ENCODE results near the gene SNCA.

The SNCA gene

GRCh38 chr4:89700766-89701423 is 136.1 kb downstream of the SNCA start:
- Histone ChIP-seq H3K4me3 (ENCODE audit: low read length) (no peak overlapping the region), H3K9me3 (replicated peaks; ENCODE audit: low read length) (no peaks in the 10 kb centered on the region), H3K9ac (ENCODE audit: low read depth, low read length) (no peak overlapping the region), H3K36me3 (ENCODE audit: insufficient read depth, low read length) (no peaks in the 10 kb centered on the region), H3K4me1 (ENCODE audit: control insufficient read depth, insufficient read depth, low read length) (no peaks in the 10 kb centered on the region), H3K27me3 (ENCODE audit: control insufficient read depth, insufficient read depth, low read length) (no peaks in the 10 kb centered on the region), H3K4me2 (ENCODE audit: low read length) (no peak overlapping the region)

- Histone ChIP-seq H3K27me3 (ENCODE audit: control insufficient read depth, insufficient read depth, low read length) (no peaks in the 10 kb centered on the region), H3K4me2 (ENCODE audit: low read length) (no peak overlapping the region), H3K9ac (ENCODE audit: low read depth, low read length) (no peak overlapping the region), H3K4me3 (ENCODE audit: low read length) (no peak overlapping the region), H3K4me1 (ENCODE audit: control insufficient read depth, insufficient read depth, low read length) (no peaks in the 10 kb centered on the region), H3K36me3 (ENCODE audit: insufficient read depth, low read length) (no peaks in the 10 kb centered on the region), H3K9me3 (replicated peaks; ENCODE audit: low read length) (no peaks in the 10 kb centered on the region)
Observed at GRCh38 chr4:89685690-89686089, 151.3 kb downstream of the SNCA start.

- Histone ChIP-seq H3K27me3 (ENCODE audit: control insufficient read depth, insufficient read depth, low read length) (no peaks in the 10 kb centered on the region), H3K4me3 (ENCODE audit: low read length) (no peak overlapping the region), H3K9me3 (replicated peaks; ENCODE audit: low read length) (no peaks in the 10 kb centered on the region), H3K9ac (ENCODE audit: low read depth, low read length) (no peak overlapping the region), H3K4me1 (ENCODE audit: control insufficient read depth, insufficient read depth, low read length) (no peaks in the 10 kb centered on the region), H3K36me3 (ENCODE audit: insufficient read depth, low read length) (no peaks in the 10 kb centered on the region), H3K4me2 (ENCODE audit: low read length) (no peak overlapping the region)
Observed at GRCh38 chr4:89685277-89685676, 151.7 kb downstream of the SNCA start.

- H3K4me1 ChIP-seq (ENCODE audit: control insufficient read depth, insufficient read depth, low read length), result no peaks in the 10 kb centered on the region
- H3K9me3 ChIP-seq (replicated peaks; ENCODE audit: low read length), result no peaks in the 10 kb centered on the region
- no peak overlapping the region for H3K9ac ChIP-seq (ENCODE audit: low read depth, low read length)
- H3K4me3 ChIP-seq (ENCODE audit: low read length), result no peak overlapping the region
- no peaks in the 10 kb centered on the region for H3K36me3 ChIP-seq (ENCODE audit: insufficient read depth, low read length)
- no peaks in the 10 kb centered on the region for H3K27me3 ChIP-seq (ENCODE audit: control insufficient read depth, insufficient read depth, low read length)
- H3K4me2 ChIP-seq (ENCODE audit: low read length), result no peak overlapping the region
Observed at GRCh38 chr4:89684536-89684935, 152.4 kb downstream of the SNCA start.

GRCh38 chr4:89682808-89683207 is 154.2 kb downstream of the SNCA start:
- no peak overlapping the region for H3K4me3 ChIP-seq (ENCODE audit: low read length)
- H3K36me3 ChIP-seq (ENCODE audit: insufficient read depth, low read length), result no peaks in the 10 kb centered on the region
- no peaks in the 10 kb centered on the region for H3K27me3 ChIP-seq (ENCODE audit: control insufficient read depth, insufficient read depth, low read length)
- no peaks in the 10 kb centered on the region for H3K9me3 ChIP-seq (replicated peaks; ENCODE audit: low read length)
- no peak overlapping the region for H3K9ac ChIP-seq (ENCODE audit: low read depth, low read length)
- H3K4me2 ChIP-seq (ENCODE audit: low read length), result no peak overlapping the region
- no peaks in the 10 kb centered on the region for H3K4me1 ChIP-seq (ENCODE audit: control insufficient read depth, insufficient read depth, low read length)

GRCh38 chr4:89681671-89682070 is 155.3 kb downstream of the SNCA start:
- no peaks in the 10 kb centered on the region for H3K36me3 ChIP-seq (ENCODE audit: insufficient read depth, low read length)
- no peaks in the 10 kb centered on the region for H3K9me3 ChIP-seq (replicated peaks; ENCODE audit: low read length)
- H3K4me1 ChIP-seq (ENCODE audit: control insufficient read depth, insufficient read depth, low read length), result no peaks in the 10 kb centered on the region
- no peak overlapping the region for H3K9ac ChIP-seq (ENCODE audit: low read depth, low read length)
- no peaks in the 10 kb centered on the region for H3K27me3 ChIP-seq (ENCODE audit: control insufficient read depth, insufficient read depth, low read length)
- no peak overlapping the region for H3K4me3 ChIP-seq (ENCODE audit: low read length)
- no peak overlapping the region for H3K4me2 ChIP-seq (ENCODE audit: low read length)

GRCh38 chr4:89681219-89681618 is 155.7 kb downstream of the SNCA start:
- Histone ChIP-seq H3K4me1 (ENCODE audit: control insufficient read depth, insufficient read depth, low read length) (no peaks in the 10 kb centered on the region), H3K4me3 (ENCODE audit: low read length) (no peak overlapping the region), H3K9ac (ENCODE audit: low read depth, low read length) (no peak overlapping the region), H3K9me3 (replicated peaks; ENCODE audit: low read length) (no peaks in the 10 kb centered on the region), H3K27me3 (ENCODE audit: control insufficient read depth, insufficient read depth, low read length) (no peaks in the 10 kb centered on the region), H3K36me3 (ENCODE audit: insufficient read depth, low read length) (no peaks in the 10 kb centered on the region), H3K4me2 (ENCODE audit: low read length) (no peak overlapping the region)

- Histone ChIP-seq H3K4me2 (ENCODE audit: low read length) (no peak overlapping the region), H3K9me3 (replicated peaks; ENCODE audit: low read length) (no peaks in the 10 kb centered on the region), H3K9ac (ENCODE audit: low read depth, low read length) (no peak overlapping the region), H3K4me3 (ENCODE audit: low read length) (no peak overlapping the region), H3K36me3 (ENCODE audit: insufficient read depth, low read length) (no peaks in the 10 kb centered on the region), H3K27me3 (ENCODE audit: control insufficient read depth, insufficient read depth, low read length) (no peaks in the 10 kb centered on the region), H3K4me1 (ENCODE audit: control insufficient read depth, insufficient read depth, low read length) (no peaks in the 10 kb centered on the region)
Observed at GRCh38 chr4:89674876-89675459, 162.0 kb downstream of the SNCA start.

All from skeletal muscle satellite cell (primary cell).